Hepatocyte (in vitro differentiated cells): ENCODE measurements around the gene LRGUK.

Experiments
- CTCF ChIP-seq: fragments of 200-600 bp; sonication (generic); IDR thresholded peaks from 2 replicates; pipeline ENCODE4 v1.5.1; 2016; ENCODE audit warnings: antibody characterized with exemption, mild to moderate bottlenecking; ENCODE audit not compliant: poor library complexity
- EZH2 ChIP-seq: fragments of 200-600 bp; sonication (generic); IDR thresholded peaks from 2 replicates; pipeline ENCODE4 v1.6.1; 2016; ENCODE audit warnings: antibody characterized with exemption, mild to moderate bottlenecking, borderline replicate concordance
- EZH2phosphoT487 ChIP-seq: fragments of 200-600 bp; sonication (generic); IDR thresholded peaks from one replicate; pipeline ENCODE4 v1.6.1; 2018; ENCODE audit warnings: antibody characterized with exemption, mild to moderate bottlenecking, low read depth, moderate library complexity; ENCODE audit not compliant: unreplicated experiment, severe bottlenecking

GRCh38 chr7:134187893-134188292, 60.8 kb downstream of the LRGUK start:
- no peak for TF ChIP-seq CTCF
- no peak for TF ChIP-seq EZH2
- TF ChIP-seq EZH2phosphoT487: no peak
